GM21723 (cell line): ENCODE results near the gene ZNF436.
"Not testable (repeated sequence)": the region's sequence is repeated elsewhere in the genome, so short reads cannot be mapped to it uniquely, and the experiment has no call there.

Experiments used
- ATAC-seq: cut with Tn5 transposase; IDR thresholded peaks from one replicate; pipeline ENCODE4 v1.9.1; 2021; ENCODE audit warnings: mild to moderate bottlenecking, moderate library complexity; ENCODE audit not compliant: unreplicated experiment

ZNF436 gene

DNA sequence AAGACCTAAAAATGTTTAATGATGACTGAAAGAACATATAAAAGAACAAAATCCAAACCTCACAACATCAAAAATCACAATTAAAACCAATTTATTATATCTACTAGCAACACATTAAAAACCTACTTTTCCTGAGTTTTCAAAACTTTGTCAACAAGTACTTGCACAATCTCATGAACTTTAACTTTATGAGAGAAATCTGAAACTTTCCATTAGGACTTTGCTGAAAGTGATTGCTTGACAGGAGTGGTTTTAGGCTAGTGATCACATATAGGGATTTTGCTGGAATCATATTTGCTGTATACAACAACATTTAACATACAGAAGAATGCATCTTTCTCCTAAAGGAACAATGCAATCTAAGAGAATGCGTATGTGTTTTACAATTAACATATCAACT is 38.8 kb downstream of the ZNF436 start:
- no peak for ATAC-seq

DNA sequence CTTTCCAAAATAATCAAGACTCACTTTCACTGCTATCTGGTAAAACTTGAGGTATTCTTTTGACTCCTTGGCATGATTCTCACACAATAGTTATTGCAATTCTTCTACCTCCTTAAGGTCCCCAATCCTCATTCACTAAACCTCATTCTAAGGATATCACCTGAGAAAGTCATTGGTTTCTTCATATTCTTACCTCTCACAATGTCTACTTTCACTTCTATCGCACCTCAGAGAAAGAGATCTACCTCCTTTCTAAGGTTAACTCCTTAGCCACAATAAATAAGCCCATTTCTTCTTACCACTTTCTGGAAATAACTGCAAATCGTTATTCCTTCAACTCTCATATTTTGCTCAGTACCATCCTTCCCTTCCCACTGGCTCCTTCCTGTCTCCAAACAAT is 44.2 kb downstream of the ZNF436 start:
- no peak for ATAC-seq

DNA sequence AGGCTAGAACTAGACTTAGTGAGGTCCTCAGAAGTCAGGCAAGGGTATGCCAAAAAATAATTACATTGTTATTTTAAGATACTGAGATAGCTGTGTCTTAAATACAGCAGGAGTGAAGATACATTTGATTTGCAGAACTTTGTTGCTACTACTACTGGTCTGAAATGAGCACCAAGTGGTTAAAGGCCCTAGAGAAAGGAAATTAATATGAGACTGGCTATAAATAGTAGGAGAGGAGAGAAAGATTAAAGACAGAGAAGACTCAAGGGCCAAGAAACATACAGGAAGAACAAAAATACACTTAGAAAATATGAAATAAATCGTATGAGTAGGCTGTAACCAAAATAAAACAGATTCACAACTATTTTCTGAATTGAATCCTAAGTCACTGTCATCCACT is 46.9 kb downstream of the ZNF436 start:
- ATAC-seq: no peak

DNA sequence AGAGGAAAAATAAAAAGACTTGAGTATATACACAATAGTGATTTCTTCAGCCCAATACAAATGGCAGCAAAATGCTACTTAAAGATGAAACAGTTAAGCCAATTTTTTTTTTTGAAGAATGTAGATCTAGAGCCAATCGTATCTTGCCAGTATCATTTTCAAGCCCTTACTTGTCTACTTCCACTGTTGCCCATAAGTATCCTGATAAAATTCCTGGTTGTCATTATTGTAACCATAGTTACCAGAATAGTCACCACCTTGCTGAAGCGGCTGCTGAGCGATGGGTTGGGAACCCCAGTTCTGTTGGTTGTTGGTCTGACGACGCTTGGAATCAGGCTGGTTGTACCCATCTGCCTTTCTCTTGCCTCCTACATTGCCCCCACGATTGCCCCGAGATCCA is 59.4 kb downstream of the ZNF436 start:
- not testable (repeated sequence) for ATAC-seq
